Cardiac fibroblast (primary cell): Measurements from ENCODE around the gene NCAPH2.
A peak's percentile ranks its signal among the peaks of the same experiment; 100 is the strongest.

ENCODE experiments used
- DNase-seq, 2 donors: peaks; one replicate each; pipeline versions ENCODE4 v3.0.0 to v3.0.0-alpha.2; 2010; ENCODE audit warnings: low read depth in 2 of 2
- H3K4me3 ChIP-seq, 2 donors: replicated peaks in 1 of 2; 1 replicate in 1 of 2; 2 replicates in 1 of 2; pipeline ENCODE4 v1.5.1; 2011; ENCODE audit warnings: low read depth in 2 of 2, low read length in 2 of 2, mild to moderate bottlenecking in 2 of 2, moderate library complexity in 1 of 2
- TF ChIP-seq, protein P1 (sequence below): IDR thresholded peaks from one replicate; pipeline ENCODE4 v1.5.1; 2011; ENCODE audit warnings: low read depth, mild to moderate bottlenecking, low read length, inconsistent platforms

Gene NCAPH2

DNA sequence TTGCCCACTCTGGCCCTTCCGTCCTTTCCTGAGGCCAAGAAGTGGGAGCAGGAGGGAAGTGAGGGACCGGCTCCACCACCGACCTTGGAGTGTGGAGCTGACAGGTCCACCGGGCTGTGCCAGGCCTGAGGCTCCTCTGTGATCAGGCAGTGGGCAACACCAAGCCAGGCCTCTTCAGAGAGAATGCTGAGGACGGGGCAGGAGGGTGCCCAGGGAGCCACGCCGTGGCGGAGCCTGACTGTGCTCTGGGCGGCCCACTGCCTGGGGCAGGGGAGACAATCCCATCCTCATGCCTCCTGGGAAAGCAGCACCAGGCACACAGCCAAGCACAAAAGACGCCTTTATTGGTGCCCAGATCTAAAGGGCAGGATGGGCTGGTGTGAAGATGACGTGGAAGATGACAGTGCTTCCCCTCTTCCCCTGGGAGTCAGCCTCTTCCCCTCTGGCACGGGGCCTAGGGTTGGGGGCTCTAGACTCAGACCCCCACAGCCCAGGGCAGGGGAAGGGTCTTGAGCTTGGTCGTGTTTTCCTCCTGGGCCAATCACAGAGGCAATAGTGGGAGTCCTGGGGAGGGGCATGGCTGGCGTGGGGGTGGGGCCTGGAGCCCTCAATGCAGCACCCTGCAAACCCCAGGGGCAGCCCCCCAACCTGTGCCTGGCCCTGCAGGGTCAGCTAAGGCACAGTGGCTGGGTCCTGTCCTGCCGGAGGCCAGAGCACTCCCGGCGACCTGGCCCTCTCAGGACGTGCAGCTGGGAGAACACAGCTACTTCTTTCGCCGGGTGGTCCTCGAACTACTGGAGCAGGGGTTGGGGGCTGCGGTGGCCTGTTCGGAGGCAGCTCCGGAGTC, 5.2 kb upstream of the NCAPH2 start:
- TF ChIP-seq, protein P1, sequence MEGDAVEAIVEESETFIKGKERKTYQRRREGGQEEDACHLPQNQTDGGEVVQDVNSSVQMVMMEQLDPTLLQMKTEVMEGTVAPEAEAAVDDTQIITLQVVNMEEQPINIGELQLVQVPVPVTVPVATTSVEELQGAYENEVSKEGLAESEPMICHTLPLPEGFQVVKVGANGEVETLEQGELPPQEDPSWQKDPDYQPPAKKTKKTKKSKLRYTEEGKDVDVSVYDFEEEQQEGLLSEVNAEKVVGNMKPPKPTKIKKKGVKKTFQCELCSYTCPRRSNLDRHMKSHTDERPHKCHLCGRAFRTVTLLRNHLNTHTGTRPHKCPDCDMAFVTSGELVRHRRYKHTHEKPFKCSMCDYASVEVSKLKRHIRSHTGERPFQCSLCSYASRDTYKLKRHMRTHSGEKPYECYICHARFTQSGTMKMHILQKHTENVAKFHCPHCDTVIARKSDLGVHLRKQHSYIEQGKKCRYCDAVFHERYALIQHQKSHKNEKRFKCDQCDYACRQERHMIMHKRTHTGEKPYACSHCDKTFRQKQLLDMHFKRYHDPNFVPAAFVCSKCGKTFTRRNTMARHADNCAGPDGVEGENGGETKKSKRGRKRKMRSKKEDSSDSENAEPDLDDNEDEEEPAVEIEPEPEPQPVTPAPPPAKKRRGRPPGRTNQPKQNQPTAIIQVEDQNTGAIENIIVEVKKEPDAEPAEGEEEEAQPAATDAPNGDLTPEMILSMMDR = no peak
- H3K4me3 ChIP-seq = no peak overlapping the region
- DNase-seq = no peak

DNA sequence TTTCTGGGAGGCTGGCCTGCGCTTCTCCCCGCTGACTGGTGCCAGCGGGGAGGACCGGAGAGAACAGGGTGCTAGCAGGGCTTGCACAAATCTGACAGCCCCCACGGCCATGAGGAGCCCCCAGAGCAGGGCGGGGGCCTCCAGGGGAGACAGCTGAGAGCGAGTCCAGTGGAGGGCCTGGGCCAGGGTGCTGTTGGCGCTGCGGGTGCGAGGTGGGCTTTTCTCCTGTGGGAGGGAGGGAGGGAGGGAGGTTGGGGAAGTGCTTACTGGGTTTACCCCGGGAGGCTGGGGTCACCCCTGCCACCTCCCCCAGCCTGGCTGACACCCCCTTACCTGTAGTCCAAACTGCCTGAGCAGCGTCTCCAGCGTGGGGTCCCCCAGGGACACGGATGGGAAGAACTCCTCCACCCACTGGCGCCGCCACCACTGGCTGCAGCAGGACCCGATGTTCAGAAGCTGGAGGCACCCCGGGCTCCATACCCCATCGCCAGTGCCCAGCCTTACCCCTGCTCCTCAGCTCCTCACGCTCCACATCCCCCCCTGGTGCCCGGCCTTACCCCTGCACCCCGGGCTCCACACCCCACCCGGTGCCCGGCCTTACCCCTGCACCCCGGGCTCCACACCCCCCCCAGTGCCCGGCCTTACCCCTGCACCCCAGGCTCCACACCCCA, 4.4 kb upstream of the NCAPH2 start:
- TF ChIP-seq, protein P1 = no peak
- DNase-seq = no peak
- H3K4me3 ChIP-seq = no peak overlapping the region

DNA sequence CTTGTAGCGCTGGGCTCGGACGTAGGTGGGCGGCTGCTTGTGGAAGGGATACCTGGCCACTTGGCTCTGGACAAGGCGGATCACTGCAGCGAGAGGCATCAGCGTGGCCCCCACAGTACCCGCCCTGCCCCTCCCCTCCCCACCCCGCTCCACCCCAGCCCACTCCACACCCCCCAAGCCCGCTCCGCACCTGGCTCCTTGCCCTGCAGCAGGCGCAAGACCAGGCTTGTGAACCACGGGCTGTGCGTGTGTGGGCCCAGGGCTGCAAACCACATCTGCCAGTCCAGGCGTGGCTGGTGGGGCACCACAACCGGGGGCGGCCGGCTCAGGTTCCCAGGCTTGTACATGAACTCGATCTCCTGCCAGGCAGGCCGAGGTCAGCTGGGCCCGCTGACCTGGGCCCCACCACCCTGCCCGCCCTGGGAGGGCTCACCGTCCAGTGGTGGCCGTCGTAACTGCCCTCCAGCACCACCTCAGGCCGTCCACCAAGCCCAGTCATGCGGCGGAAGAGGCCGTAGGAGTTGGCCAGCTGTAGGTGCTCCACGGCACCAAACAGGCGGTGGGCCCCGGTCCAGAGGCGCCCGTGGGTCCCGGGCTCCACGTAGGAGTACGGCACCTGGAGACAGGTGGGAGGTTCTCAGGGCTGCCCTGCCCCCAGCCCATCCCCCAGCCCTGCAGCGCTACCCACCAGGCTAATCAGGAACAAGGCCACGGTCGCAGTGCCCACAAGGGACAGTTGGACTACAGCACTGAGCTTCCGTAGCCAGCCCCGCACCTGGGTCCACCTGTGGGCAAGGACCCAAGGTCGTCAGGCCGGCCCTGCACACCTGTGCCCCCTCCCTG, 3.4 kb upstream of the NCAPH2 start:
- TF ChIP-seq, protein P1 = no peak
- H3K4me3 ChIP-seq = no peak overlapping the region
- DNase-seq = no peak

DNA sequence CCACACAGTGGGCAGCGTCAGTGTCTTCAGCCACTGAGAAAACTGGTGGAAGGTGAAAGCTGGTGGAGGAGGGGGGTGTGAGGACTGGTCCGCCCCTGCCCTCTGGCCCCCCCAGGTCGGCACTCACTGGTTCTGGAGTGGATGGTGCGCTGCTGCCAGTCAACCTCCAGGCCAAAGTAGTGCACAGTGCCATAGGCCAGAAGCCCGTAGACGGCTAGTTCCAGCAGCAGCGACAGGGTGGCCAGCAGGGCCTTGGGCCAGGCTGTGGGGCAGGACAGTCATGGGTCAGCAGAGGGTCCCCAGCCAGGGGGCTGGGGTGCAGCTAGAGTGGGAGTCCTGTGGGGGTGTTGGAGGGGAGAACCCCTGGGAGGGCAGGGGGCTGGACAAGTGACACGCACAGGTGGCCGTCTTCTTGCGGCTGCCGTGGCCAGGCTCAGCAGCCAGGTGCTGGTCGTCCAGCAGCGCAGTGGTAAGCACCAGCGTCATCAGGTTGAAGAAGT, 2.7 kb upstream of the NCAPH2 start:
- TF ChIP-seq, protein P1 = no peak
- H3K4me3 ChIP-seq = no peak overlapping the region
- no peak for DNase-seq

DNA sequence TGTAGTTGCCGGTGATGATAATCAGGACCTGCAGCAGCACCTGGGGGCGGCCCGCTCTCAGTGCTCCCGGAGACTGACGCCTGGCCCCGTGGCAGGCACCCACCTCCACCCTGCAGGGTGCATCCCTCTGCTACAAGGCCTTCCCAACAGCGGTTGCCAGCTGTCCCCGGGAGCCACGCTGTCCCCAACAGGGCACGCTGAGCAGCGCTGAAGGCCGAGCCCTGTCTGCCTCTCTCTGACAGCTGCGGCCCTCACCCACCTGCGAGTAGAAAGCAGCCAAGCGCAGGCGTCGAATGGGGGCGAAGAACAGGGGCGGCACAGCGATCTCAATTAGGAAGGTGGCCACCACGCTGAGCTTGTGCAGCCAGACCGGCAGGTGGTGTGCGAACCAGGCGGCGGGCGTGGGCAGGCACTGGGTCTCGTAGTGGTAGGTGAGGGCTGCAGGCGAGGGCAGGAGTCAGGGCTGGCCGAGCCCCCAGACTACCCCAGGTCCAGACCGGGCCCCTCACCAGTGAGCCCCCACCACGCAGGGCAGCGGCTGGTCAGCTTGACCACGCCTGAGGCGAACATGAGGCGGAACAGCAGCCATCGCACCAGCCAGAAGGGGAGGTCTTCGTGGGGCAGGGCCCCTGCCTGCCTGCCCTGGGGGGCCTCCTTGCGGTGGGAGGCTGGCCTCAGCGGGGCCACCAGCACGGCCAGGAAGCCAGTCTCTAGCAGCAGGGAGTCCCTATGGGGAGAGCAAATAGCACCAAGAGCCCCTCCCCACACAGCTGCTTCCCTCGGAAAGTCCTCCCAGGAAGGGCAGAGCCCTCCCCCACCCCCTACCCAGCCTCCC, 2.0 kb upstream of the NCAPH2 start:
- H3K4me3 ChIP-seq = peak overlapping the region; percentile 96 to 99
- TF ChIP-seq, protein P1 = no peak
- no peak for DNase-seq
